Activated CD8-positive, alpha-beta memory T cell treated with anti-CD3 and anti-CD28 coated beads, Interleukin-2, amount 10 ng/mL, durations not matched to agents 7 days and 5 days (primary cell): ENCODE measurements around the gene OR5K3. TPM values are rescaled to one million over a fixed set of nuclear protein-coding genes. Genes with fewer than 3 reads are reported as not detected.
A peak's percentile ranks its signal among the peaks of the same experiment; 100 is the strongest.

ENCODE experiments used
- ATAC-seq: fragments of 150-1000 bp; cut with Tn5 transposase; one replicate; pipeline ENCODE4 v1.10.0; 2021; ENCODE audit warnings: moderate library complexity
- CTCF ChIA-PET: fragments of 350-600 bp; sonication (Branson Sonifier 250); formaldehyde crosslinking; loops from one replicate; lab custom pipeline; 2021; ENCODE audit warnings: antibody characterized with exemption; lab: Charles Lee
- DNase-seq: peaks from one replicate; pipeline ENCODE4 v3.0.0-alpha.2; 2020
- H3K27ac Mint-ChIP-seq: one replicate; pipeline ENCODE4 v1.8.0; 2021; ENCODE audit warnings: mild to moderate bottlenecking, mixed read lengths
- H3K27me3 Mint-ChIP-seq: one replicate; pipeline ENCODE4 v1.8.0; 2021; ENCODE audit warnings: mixed read lengths
- H3K36me3 Mint-ChIP-seq: one replicate; pipeline ENCODE4 v1.8.0; 2021; ENCODE audit warnings: mild to moderate bottlenecking, mixed read lengths
- H3K4me1 Mint-ChIP-seq: one replicate; pipeline ENCODE4 v1.8.0; 2021; ENCODE audit warnings: mixed read lengths
- H3K4me3 Mint-ChIP-seq: one replicate; pipeline ENCODE4 v1.8.0; 2021; ENCODE audit warnings: mild to moderate bottlenecking, moderate library complexity, mixed read lengths
- H3K9me3 Mint-ChIP-seq: one replicate; pipeline ENCODE4 v1.8.0; 2022; ENCODE audit warnings: low read depth, mixed read lengths
- total RNA-seq, 2 experiments: library from RNA; stranded (reverse); gene quantifications; one replicate each; pipeline ENCODE4 v1.2.3, GENCODE V29; 2021

OR5K3 gene
- total RNA-seq: not detected

GRCh38 chr3:98390366-98390765 is at the start of gene OR5K3:
TSS of gene OR5K3 (plus strand) at chr3:98390666. CDS start at chr3:98390666, 0 bp downstream.
- H3K27me3 Mint-ChIP-seq: peaks cover 3% of the 10 kb centered on the region
- ATAC-seq: no peak
- H3K9me3 Mint-ChIP-seq: no peaks in the 10 kb centered on the region
- DNase-seq: no peak
- H3K36me3 Mint-ChIP-seq: no peaks in the 10 kb centered on the region
- CTCF ChIA-PET: no interaction called here
- H3K4me3 Mint-ChIP-seq: no peak within 1 kb of the TSS
- no peak within 1 kb of the TSS for H3K27ac Mint-ChIP-seq
- H3K4me1 Mint-ChIP-seq: no peaks in the 10 kb centered on the region

GRCh38 chr3:98341758-98342157 is 48.7 kb upstream of the OR5K3 start:
- ATAC-seq (no peak), DNase-seq (no peak)
- Mint-ChIP-seq H3K4me3 (no peak overlapping the region), H3K9me3 (peaks cover 2% of the 10 kb centered on the region), H3K27ac (no peak overlapping the region), H3K4me1 (peaks cover 9% of the 10 kb centered on the region), H3K27me3 (peaks cover 5% of the 10 kb centered on the region), H3K36me3 (peaks cover 7% of the 10 kb centered on the region)
- CTCF ChIA-PET: no interaction called here

GRCh38 chr3:98343647-98344507 is 46.6 kb upstream of the OR5K3 start:
- DNase-seq (no peak), ATAC-seq (peak; percentile 51)
- Mint-ChIP-seq H3K36me3 (peaks cover 7% of the 10 kb centered on the region), H3K4me3 (no peak overlapping the region), H3K27me3 (peaks cover 5% of the 10 kb centered on the region), H3K4me1 (peaks cover 9% of the 10 kb centered on the region), H3K9me3 (peaks cover 2% of the 10 kb centered on the region), H3K27ac (no peak overlapping the region)
- CTCF ChIA-PET: interaction anchor here (0.6 to 2.0 kb wide), 9 partner anchors 9 to 305 kb away, joined by 3 to 7 read pairs (median 3); no protein-coding TSS in a partner anchor

- DNase-seq: no peak
- Mint-ChIP-seq H3K4me1 (peaks cover 12% of the 10 kb centered on the region), H3K9me3 (peaks cover 2% of the 10 kb centered on the region), H3K36me3 (peaks cover 7% of the 10 kb centered on the region), H3K27ac (no peak overlapping the region), H3K27me3 (peaks cover 2% of the 10 kb centered on the region), H3K4me3 (no peak overlapping the region)
- CTCF ChIA-PET: no interaction called here
- no peak for ATAC-seq
Measured at GRCh38 chr3:98350082-98350481, 40.4 kb upstream of the OR5K3 start.

- CTCF ChIA-PET: no interaction called here
- Mint-ChIP-seq H3K27ac (no peak within 1 kb of the TSS), H3K27me3 (peaks cover 3% of the 10 kb centered on the region), H3K9me3 (peaks cover 4% of the 10 kb centered on the region), H3K36me3 (peaks cover 3% of the 10 kb centered on the region), H3K4me1 (peaks cover 7% of the 10 kb centered on the region), H3K4me3 (no peak within 1 kb of the TSS)
- DNase-seq: no peak
- no peak for ATAC-seq
Measured at GRCh38 chr3:98353554-98353953, 36.9 kb upstream of the OR5K3 start, which contains the start of gene OR5K4. TSS of gene OR5K4 (plus strand) at chr3:98353854. CDS start at chr3:98353854, 0 bp downstream.

GRCh38 chr3:98359250-98359649 is 31.2 kb upstream of the OR5K3 start:
- H3K9me3 Mint-ChIP-seq: peaks cover 14% of the 10 kb centered on the region
- peaks cover 20% of the 10 kb centered on the region for H3K36me3 Mint-ChIP-seq
- peaks cover 19% of the 10 kb centered on the region for H3K4me1 Mint-ChIP-seq
- H3K27ac Mint-ChIP-seq: no peak overlapping the region
- DNase-seq (no peak), ATAC-seq (no peak)
- CTCF ChIA-PET: interaction anchor here (1.5 kb wide), 1 partner anchor 15 kb away, joined by 3 read pairs; no protein-coding TSS in a partner anchor
- H3K4me3 Mint-ChIP-seq: no peak overlapping the region
- peaks cover 3% of the 10 kb centered on the region for H3K27me3 Mint-ChIP-seq

GRCh38 chr3:98359993-98360675 is 30.3 kb upstream of the OR5K3 start:
- Mint-ChIP-seq H3K4me1 (peaks cover 19% of the 10 kb centered on the region), H3K4me3 (no peak overlapping the region), H3K27ac (peak overlapping the region; percentile 27), H3K27me3 (peaks cover 3% of the 10 kb centered on the region), H3K36me3 (peaks cover 20% of the 10 kb centered on the region), H3K9me3 (peaks cover 14% of the 10 kb centered on the region)
- CTCF ChIA-PET: no interaction called here
- ATAC-seq: peak; percentile 94
- DNase-seq: peak; percentile 66

GRCh38 chr3:98360681-98361080 is 29.8 kb upstream of the OR5K3 start:
- Mint-ChIP-seq H3K4me1 (peaks cover 19% of the 10 kb centered on the region), H3K27ac (no peak overlapping the region), H3K9me3 (peaks cover 16% of the 10 kb centered on the region), H3K4me3 (no peak overlapping the region), H3K27me3 (peaks cover 3% of the 10 kb centered on the region), H3K36me3 (peaks cover 23% of the 10 kb centered on the region)
- CTCF ChIA-PET: no interaction called here
- ATAC-seq (no peak), DNase-seq (no peak)

- CTCF ChIA-PET: no interaction called here
- peaks cover 16% of the 10 kb centered on the region for H3K9me3 Mint-ChIP-seq
- DNase-seq (no peak), ATAC-seq (peak; percentile 28)
- peaks cover 19% of the 10 kb centered on the region for H3K4me1 Mint-ChIP-seq
- H3K27ac Mint-ChIP-seq: peak overlapping the region; percentile 12
- peaks cover 23% of the 10 kb centered on the region for H3K36me3 Mint-ChIP-seq
- H3K27me3 Mint-ChIP-seq: peaks cover 3% of the 10 kb centered on the region
- no peak overlapping the region for H3K4me3 Mint-ChIP-seq
Measured at GRCh38 chr3:98361289-98361688, 29.2 kb upstream of the OR5K3 start.

GRCh38 chr3:98367464-98368246 is 22.8 kb upstream of the OR5K3 start:
- Mint-ChIP-seq H3K4me3 (no peak overlapping the region), H3K4me1 (peaks cover 3% of the 10 kb centered on the region), H3K27me3 (peaks cover 2% of the 10 kb centered on the region), H3K27ac (no peak overlapping the region), H3K36me3 (peaks cover 3% of the 10 kb centered on the region), H3K9me3 (peaks cover 2% of the 10 kb centered on the region)
- CTCF ChIA-PET: interaction anchor here (0.8 kb wide), 1 partner anchor 181 kb away, joined by 3 read pairs; no protein-coding TSS in a partner anchor
- DNase-seq (no peak), ATAC-seq (no peak)

- CTCF ChIA-PET: no interaction called here
- ATAC-seq: no peak
- Mint-ChIP-seq H3K36me3 (no peaks in the 10 kb centered on the region), H3K9me3 (no peaks in the 10 kb centered on the region), H3K4me1 (peaks cover 3% of the 10 kb centered on the region), H3K27me3 (peaks cover 4% of the 10 kb centered on the region), H3K27ac (no peak overlapping the region), H3K4me3 (no peak overlapping the region)
- no peak for DNase-seq
Measured at GRCh38 chr3:98371186-98371585, 19.3 kb upstream of the OR5K3 start.

GRCh38 chr3:98371853-98372252 is 18.6 kb upstream of the OR5K3 start:
- no peak overlapping the region for H3K27ac Mint-ChIP-seq

GRCh38 chr3:98372445-98372844 is 18.0 kb upstream of the OR5K3 start:
- Mint-ChIP-seq H3K4me3 (no peak overlapping the region), H3K27me3 (peaks cover 4% of the 10 kb centered on the region), H3K4me1 (peaks cover 3% of the 10 kb centered on the region), H3K9me3 (no peaks in the 10 kb centered on the region), H3K36me3 (no peaks in the 10 kb centered on the region), H3K27ac (no peak overlapping the region)
- CTCF ChIA-PET: no interaction called here
- no peak for ATAC-seq
- DNase-seq: no peak

More at GRCh38 chr3:98371853-98372252, 18.6 kb upstream of the OR5K3 start:
- no peaks in the 10 kb centered on the region for H3K36me3 Mint-ChIP-seq
- H3K4me3 Mint-ChIP-seq: no peak overlapping the region
- CTCF ChIA-PET: no interaction called here
- ATAC-seq: no peak
- no peak for DNase-seq
- peaks cover 3% of the 10 kb centered on the region for H3K4me1 Mint-ChIP-seq
- no peaks in the 10 kb centered on the region for H3K9me3 Mint-ChIP-seq
- peaks cover 4% of the 10 kb centered on the region for H3K27me3 Mint-ChIP-seq
